Sigmoid colon (tissue), 4 donors: ENCODE results near the gene ZNF837.

Experiments used
- CTCF ChIP-seq, 4 experiments: fragments of 450-650 bp in 3 of 4; fragments of 200-600 bp in 1 of 4; IDR thresholded peaks; one replicate each; pipeline ENCODE4 v1.5.1; 2016 to 2019; ENCODE audit warnings: antibody characterized with exemption in 4 of 4, mild to moderate bottlenecking in 3 of 4, moderate library complexity in 2 of 4
- EP300 ChIP-seq, 4 donors: sonication (generic); formaldehyde crosslinking; IDR thresholded peaks; one replicate each; pipeline ENCODE4 v1.6.1; 2017; ENCODE audit warnings: antibody characterized with exemption in 4 of 4
- POLR2AphosphoS5 ChIP-seq, 4 donors: sonication (generic); formaldehyde crosslinking; IDR thresholded peaks; one replicate each; pipeline ENCODE4 v1.6.1; 2017; ENCODE audit warnings: antibody characterized with exemption in 4 of 4

- TF ChIP-seq CTCF (IDR thresholded peaks at IDR 0.05) (no peak), EP300 (IDR thresholded peaks at IDR 0.05) (no peak), POLR2AphosphoS5 (IDR thresholded peaks at IDR 0.05) (no peak)
Measured at GRCh38 chr19:58352760-58353671, 27.8 kb downstream of the ZNF837 start, which contains the start of gene A1BG.
